ENCODE measurements around the gene NR5A1. TPM values are rescaled to one million over a fixed set of nuclear protein-coding genes. Genes with fewer than 3 reads are reported as not detected.

The NR5A1 gene
- total RNA-seq, 1 experiment from 2014 or later, result 0.64 TPM

- TF ChIP-seq EGR1 (IDR thresholded peaks at IDR 0.05; ENCODE audit: low read depth), result no peak
- TF ChIP-seq, protein P1, sequence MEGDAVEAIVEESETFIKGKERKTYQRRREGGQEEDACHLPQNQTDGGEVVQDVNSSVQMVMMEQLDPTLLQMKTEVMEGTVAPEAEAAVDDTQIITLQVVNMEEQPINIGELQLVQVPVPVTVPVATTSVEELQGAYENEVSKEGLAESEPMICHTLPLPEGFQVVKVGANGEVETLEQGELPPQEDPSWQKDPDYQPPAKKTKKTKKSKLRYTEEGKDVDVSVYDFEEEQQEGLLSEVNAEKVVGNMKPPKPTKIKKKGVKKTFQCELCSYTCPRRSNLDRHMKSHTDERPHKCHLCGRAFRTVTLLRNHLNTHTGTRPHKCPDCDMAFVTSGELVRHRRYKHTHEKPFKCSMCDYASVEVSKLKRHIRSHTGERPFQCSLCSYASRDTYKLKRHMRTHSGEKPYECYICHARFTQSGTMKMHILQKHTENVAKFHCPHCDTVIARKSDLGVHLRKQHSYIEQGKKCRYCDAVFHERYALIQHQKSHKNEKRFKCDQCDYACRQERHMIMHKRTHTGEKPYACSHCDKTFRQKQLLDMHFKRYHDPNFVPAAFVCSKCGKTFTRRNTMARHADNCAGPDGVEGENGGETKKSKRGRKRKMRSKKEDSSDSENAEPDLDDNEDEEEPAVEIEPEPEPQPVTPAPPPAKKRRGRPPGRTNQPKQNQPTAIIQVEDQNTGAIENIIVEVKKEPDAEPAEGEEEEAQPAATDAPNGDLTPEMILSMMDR (IDR thresholded peaks at IDR 0.05 in 2 of 3, conservative IDR thresholded peaks at IDR 0.05 in 1 of 3; ENCODE audit: borderline replicate concordance in 1 of 3, insufficient read depth in 1 of 3, low read depth in 2 of 3, low read length in 2 of 3), result peak; percentile 80 to 93 (median 87)
- no peak for TF ChIP-seq POLR2A (IDR thresholded peaks at IDR 0.05; ENCODE audit: borderline replicate concordance, extremely low read depth, insufficient read depth, insufficient read length)
- no peak for TF ChIP-seq SIN3A (IDR thresholded peaks at IDR 0.05; ENCODE audit: low read depth)
- no peak for TF ChIP-seq ZNF274 (IDR thresholded peaks at IDR 0.05; ENCODE audit: low read depth, low read length)
- no peak for TF ChIP-seq ELF1 (IDR thresholded peaks at IDR 0.05; ENCODE audit: borderline replicate concordance, low read depth)
- no peak for TF ChIP-seq EZH2phosphoT487 (IDR thresholded peaks at IDR 0.05; ENCODE audit: borderline replicate concordance)
- TF ChIP-seq FOSL1 (IDR thresholded peaks at IDR 0.05; ENCODE audit: low read depth), result 0 out of 2 replicates have a peak, but pooled peaks have one; percentile 12
- no peak for TF ChIP-seq CEBPB (IDR thresholded peaks at IDR 0.05; ENCODE audit: low read depth)
- TF ChIP-seq CBX3 (IDR thresholded peaks at IDR 0.05; ENCODE audit: low read depth), result no peak
- no peak for TF ChIP-seq SRF (IDR thresholded peaks at IDR 0.05; ENCODE audit: low read depth)
- TF ChIP-seq REST (IDR thresholded peaks at IDR 0.05; ENCODE audit: low read depth), result no peak
- no peak for TF ChIP-seq ZFX (IDR thresholded peaks at IDR 0.05)
These were observed 44.5 kb upstream of the NR5A1 start (continued) for GRCh38 chr9:124551472-124552272.

Measured in HCT116 (cell line).